BLaER1 (cell line): ENCODE results near the gene NCL.

Experiments used
- H3K27ac ChIP-seq: shearing (Covaris generic); formaldehyde crosslinking; 2 replicates; pipeline ENCODE4 v1.8.1; 2022
- H3K27me3 ChIP-seq: shearing (Covaris generic); formaldehyde crosslinking; 2 replicates; pipeline ENCODE4 v1.8.1; 2022
- H3K36me3 ChIP-seq: shearing (Covaris generic); formaldehyde crosslinking; 2 replicates; pipeline ENCODE4 v1.8.1; 2022
- H3K4me1 ChIP-seq: shearing (Covaris generic); formaldehyde crosslinking; 2 replicates; pipeline ENCODE4 v1.8.1; 2022
- H3K4me2 ChIP-seq: shearing (Covaris generic); formaldehyde crosslinking; 2 replicates; pipeline ENCODE4 v1.8.1; 2022
- H3K4me3 ChIP-seq: shearing (Covaris generic); formaldehyde crosslinking; 2 replicates; pipeline ENCODE4 v1.8.1; 2022
- H3K9ac ChIP-seq: shearing (Covaris generic); formaldehyde crosslinking; 2 replicates; pipeline ENCODE4 v1.8.1; 2022
- H3K9me3 ChIP-seq: shearing (Covaris generic); formaldehyde crosslinking; 2 replicates; pipeline ENCODE4 v1.8.1; 2022
- H4K20me1 ChIP-seq: shearing (Covaris generic); formaldehyde crosslinking; 2 replicates; pipeline ENCODE4 v1.8.1; 2022
- Cebpa-rat ChIP-seq: shearing (Covaris generic); IDR thresholded peaks from 2 replicates; pipeline ENCODE4 v1.8.1; 2022

The NCL gene

DNA sequence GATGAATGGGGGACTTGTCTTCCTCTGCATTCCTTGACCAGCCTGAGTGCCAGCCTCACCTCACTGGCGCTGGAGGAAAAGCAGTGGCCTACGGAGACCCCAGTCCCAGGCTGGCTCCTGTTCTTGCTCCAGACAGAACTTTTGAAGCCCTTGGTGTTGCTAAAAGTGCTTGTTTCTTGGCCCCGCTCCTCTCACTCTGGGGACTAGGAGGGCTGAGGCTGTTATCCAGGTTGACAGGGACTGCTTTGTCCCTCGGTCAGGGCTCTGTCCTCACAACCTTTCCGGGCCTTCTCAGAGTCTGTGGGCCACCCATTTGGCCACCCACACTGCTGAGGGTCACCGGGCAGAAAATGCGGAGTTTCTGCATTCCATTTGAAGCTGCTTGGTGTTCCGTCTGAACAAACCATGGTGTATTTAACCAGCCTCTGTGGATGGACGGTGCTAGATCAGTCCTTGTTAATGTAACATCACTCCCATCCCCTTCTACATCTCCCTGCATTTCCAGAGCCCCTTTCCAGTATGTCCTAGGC is 43.2 kb downstream of the NCL start:
- Histone ChIP-seq H3K36me3 (no peaks in the 10 kb centered on the region), H4K20me1 (no peaks in the 10 kb centered on the region), H3K27me3 (no peaks in the 10 kb centered on the region), H3K9ac (no peak overlapping the region), H3K27ac (no peak overlapping the region), H3K4me2 (no peak overlapping the region), H3K4me1 (0 out of 2 replicates have a peak, but pooled peaks cover 4% of the 10 kb centered on the region), H3K9me3 (peaks cover 6% of the 10 kb centered on the region; the same call in 1 of the 2 replicates), H3K4me3 (no peak overlapping the region)
- TF ChIP-seq Cebpa-rat: no peak

DNA sequence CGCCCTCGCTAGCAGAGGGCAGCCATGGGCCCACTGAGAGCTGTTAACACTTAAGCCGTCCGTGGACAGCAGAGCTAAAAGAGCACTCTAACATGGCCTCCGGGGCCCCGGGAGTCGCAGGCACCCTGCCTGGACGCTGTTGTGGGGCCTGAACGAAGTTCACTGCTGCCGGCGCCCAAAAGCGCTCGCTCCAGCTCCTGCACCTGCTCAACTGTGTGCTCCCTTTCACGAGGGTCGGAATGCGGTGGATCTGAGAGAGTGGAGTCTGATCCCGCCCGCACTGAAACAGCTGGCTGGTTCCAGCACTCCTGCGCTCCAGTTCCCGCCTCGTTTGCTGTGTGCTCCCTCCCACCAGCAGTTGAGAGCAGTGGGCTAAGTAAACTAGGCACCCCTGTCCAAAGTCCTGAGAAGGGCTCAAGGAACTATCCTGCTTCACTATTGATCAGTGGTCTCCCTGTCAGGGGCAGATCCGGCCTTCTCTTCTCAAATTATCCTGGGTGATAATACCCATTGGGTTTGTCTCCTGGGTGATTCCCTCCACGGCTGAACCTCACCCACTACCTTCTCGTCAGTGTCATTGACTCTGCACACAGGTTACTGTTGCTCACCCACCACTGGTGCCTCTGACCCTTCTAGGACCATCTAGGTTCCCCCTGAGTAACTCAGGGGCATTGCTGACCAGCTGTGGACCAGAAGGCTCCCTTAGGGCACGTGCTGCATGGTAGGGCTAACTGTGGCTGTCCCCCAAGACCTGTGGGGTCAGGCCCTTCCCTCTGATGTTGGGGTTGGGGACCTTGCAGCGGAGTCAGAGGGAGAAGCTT is 45.3 kb downstream of the NCL start:
- no peak overlapping the region for H3K9ac ChIP-seq
- no peaks in the 10 kb centered on the region for H3K27me3 ChIP-seq
- no peak overlapping the region for H3K27ac ChIP-seq
- H3K9me3 ChIP-seq: no peaks in the 10 kb centered on the region
- H3K4me2 ChIP-seq: no peak overlapping the region
- H3K36me3 ChIP-seq: no peaks in the 10 kb centered on the region
- no peak overlapping the region for H3K4me3 ChIP-seq
- TF ChIP-seq Cebpa-rat: no peak
- H4K20me1 ChIP-seq: no peaks in the 10 kb centered on the region
- H3K4me1 ChIP-seq: peaks cover 5% of the 10 kb centered on the region; the same call in 1 of the 2 replicates

DNA sequence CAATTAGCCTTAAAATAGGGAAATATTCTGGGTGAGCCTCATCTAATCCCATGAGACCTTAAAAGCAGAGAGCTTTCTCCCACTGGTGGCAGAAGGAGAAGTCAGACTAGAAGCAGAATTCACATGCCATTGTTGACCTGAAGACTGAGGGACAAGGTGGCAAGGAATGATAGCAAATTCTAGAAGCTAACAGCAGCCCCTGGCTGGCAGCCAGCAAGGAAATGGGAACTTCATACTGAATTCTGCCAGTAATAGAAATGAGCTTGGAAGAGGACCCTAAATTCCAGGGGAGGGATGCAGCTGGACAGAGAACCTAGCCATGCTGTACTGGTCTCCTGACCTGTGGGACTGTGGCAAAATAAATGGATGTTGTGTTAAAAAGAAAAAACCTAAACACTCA is 49.3 kb downstream of the NCL start:
- no peak for TF ChIP-seq Cebpa-rat
- Histone ChIP-seq H3K9ac (no peak overlapping the region), H4K20me1 (no peaks in the 10 kb centered on the region), H3K27ac (no peak overlapping the region), H3K4me3 (no peak overlapping the region), H3K4me2 (no peak overlapping the region), H3K4me1 (peaks cover 10% of the 10 kb centered on the region; the same call in 1 of the 2 replicates), H3K9me3 (peaks cover 8% of the 10 kb centered on the region), H3K36me3 (no peaks in the 10 kb centered on the region), H3K27me3 (peaks cover 21% of the 10 kb centered on the region)

DNA sequence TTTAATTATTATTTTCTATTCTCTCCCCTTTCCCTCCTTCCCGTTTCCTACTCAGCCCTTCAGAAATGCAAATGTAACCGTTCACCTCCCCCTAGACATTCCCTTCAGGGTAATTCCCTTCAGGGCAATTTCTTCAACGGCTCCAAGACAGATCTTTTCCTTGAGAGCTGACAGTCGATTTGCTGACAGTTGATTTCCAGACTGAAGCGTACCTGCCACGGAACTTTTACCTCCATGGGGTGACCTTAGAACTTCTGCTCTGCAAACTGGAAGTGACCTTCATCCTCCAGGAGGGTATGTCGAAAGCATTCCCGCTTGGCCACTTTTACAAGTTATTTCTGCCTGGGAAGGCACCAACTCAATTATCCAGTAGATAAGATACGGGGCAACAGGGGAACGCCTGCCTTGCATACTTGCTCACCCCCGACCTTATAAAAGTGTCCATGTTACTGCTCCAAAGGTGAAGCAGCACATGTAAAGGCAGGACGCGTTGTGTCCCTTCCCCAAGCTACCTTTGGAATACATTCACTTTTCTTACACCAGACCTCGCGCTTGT is 50.3 kb downstream of the NCL start:
- TF ChIP-seq Cebpa-rat: no peak
- Histone ChIP-seq H3K36me3 (no peaks in the 10 kb centered on the region), H3K9ac (no peak overlapping the region), H3K27me3 (peaks cover 21% of the 10 kb centered on the region), H3K27ac (no peak overlapping the region), H3K4me1 (peaks cover 17% of the 10 kb centered on the region), H3K4me3 (no peak overlapping the region), H3K4me2 (no peak overlapping the region), H4K20me1 (no peaks in the 10 kb centered on the region), H3K9me3 (peaks cover 16% of the 10 kb centered on the region)

DNA sequence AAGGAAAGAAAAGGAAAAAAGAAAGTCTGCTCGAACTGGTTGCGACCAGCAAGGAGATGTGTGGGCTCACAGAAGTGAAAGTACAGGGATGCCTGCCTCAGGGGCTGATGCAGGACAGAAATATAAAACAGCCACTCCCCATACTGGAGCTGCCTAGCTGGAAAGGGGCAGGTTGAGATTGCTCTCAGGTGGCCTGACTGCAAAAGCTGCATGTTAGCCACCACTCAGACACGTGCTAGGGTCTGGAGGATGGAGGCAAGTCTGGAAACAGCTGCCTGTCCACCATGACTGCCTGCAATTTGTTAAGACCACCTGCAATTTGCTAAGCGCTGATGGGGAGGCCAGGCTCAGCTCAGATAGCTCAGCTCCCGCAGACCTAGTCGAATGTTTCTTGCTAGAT is 50.8 kb downstream of the NCL start:
- no peak for TF ChIP-seq Cebpa-rat
- H3K4me1 ChIP-seq: peaks cover 17% of the 10 kb centered on the region
- H3K4me2 ChIP-seq: no peak overlapping the region

DNA sequence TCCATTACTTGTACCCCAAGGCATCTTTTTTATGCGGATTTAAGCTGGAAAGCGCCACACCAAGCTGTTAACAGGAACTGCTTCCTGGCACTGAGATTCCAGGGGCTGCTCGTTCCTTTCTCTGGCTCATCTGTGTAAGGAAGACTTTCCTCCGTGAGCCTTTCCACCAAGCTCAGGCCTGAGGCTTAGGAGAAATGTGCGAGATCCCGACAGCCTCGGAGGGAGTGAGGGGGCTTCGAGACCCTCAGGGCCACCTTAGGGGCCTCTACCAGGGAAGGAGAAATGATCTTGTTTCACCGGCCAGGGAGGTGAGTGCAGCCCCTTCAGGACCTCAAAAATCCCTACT is 51.7 kb downstream of the NCL start:
- peak overlapping the region; percentile 69; the same call in 1 of the 2 replicates for H3K4me3 ChIP-seq
- no peaks in the 10 kb centered on the region for H3K36me3 ChIP-seq
- no peaks in the 10 kb centered on the region for H4K20me1 ChIP-seq
- H3K4me1 ChIP-seq: peaks cover 17% of the 10 kb centered on the region
- no peak overlapping the region for H3K27ac ChIP-seq
- H3K4me2 ChIP-seq: peak overlapping the region; percentile 98
- peaks cover 30% of the 10 kb centered on the region for H3K9me3 ChIP-seq
- no peak overlapping the region for H3K9ac ChIP-seq
- no peak for TF ChIP-seq Cebpa-rat
- peaks cover 21% of the 10 kb centered on the region for H3K27me3 ChIP-seq

More for the DNA sequence above, 50.8 kb downstream of the NCL start:
- Histone ChIP-seq H3K9ac (no peak overlapping the region), H3K27me3 (peaks cover 21% of the 10 kb centered on the region), H3K9me3 (peaks cover 22% of the 10 kb centered on the region), H3K4me3 (no peak overlapping the region), H3K27ac (no peak overlapping the region), H3K36me3 (no peaks in the 10 kb centered on the region), H4K20me1 (no peaks in the 10 kb centered on the region)

DNA sequence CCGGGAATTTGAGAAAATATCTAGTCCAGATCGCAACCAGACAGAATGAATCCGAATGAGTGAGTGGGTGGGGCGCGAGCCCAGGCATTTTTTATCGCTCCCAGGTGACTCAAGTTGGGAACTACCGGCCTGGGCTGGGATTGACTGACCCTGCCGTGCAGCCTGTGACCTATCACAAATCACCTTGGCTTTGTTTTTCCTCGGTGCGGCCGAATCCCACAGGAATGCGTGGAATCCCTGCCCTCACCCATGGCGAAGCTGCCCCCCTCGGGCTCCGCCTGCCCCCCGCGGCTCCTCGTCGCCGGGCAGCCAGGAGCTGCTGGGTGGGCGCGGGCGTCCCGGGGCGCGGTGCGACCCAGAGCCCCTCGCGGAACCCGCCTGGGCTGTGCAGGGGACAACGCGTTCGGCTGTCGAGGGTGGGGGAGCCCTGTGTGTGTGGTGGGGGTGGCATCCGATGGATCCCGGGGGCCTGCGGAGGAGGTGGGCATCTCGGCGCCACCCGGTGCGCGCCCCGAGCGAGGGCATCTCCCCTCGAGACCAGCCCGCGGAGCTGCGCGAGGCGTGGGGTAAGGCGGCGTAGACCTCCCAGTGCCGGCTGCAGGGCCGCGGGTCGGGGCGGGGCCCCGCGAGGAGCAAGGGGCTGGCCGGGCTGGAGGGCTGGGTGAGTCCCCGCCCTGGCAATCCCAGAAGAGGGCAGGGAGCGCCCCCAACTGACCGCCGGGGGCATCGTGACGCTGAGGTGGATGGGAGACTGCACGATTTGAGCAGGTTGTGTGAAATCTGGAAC is 52.3 kb downstream of the NCL start:
- H3K9me3 ChIP-seq: peaks cover 32% of the 10 kb centered on the region
- H3K4me3 ChIP-seq: peak overlapping the region; percentile 69
- no peaks in the 10 kb centered on the region for H3K36me3 ChIP-seq
- TF ChIP-seq Cebpa-rat: no peak
- H3K27ac ChIP-seq: no peak overlapping the region
- H3K9ac ChIP-seq: peak overlapping the region; percentile 42
- H3K4me1 ChIP-seq: peaks cover 20% of the 10 kb centered on the region
- peak overlapping the region; percentile 98 for H3K4me2 ChIP-seq
- peaks cover 21% of the 10 kb centered on the region for H3K27me3 ChIP-seq
- H4K20me1 ChIP-seq: no peaks in the 10 kb centered on the region

DNA sequence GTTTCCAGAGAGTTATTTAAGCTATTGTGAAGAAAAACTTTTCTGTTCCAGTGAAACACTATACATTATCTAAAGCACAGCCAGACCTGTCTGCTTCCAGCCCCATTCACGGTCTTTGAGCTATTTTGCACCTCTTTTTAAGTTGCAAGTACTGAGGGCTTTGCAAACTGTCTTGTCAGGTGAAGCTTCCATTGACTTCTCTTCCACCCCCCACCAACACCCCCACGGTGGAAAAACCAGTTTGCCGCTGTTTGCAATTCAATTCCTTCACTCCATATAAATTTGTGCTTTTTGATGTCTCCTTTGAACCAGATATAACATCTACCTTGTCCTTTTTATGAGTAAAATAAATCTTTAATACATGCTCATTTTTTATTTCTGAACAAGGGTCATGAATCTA is 53.0 kb downstream of the NCL start:
- no peak overlapping the region for H3K4me3 ChIP-seq
- peaks cover 28% of the 10 kb centered on the region for H3K4me1 ChIP-seq
- no peaks in the 10 kb centered on the region for H3K36me3 ChIP-seq
- H3K9me3 ChIP-seq: peaks cover 32% of the 10 kb centered on the region
- H3K4me2 ChIP-seq: no peak overlapping the region
- no peak overlapping the region for H3K9ac ChIP-seq
- no peak overlapping the region for H3K27ac ChIP-seq
- no peaks in the 10 kb centered on the region for H4K20me1 ChIP-seq
- TF ChIP-seq Cebpa-rat: no peak
- H3K27me3 ChIP-seq: peaks cover 21% of the 10 kb centered on the region

DNA sequence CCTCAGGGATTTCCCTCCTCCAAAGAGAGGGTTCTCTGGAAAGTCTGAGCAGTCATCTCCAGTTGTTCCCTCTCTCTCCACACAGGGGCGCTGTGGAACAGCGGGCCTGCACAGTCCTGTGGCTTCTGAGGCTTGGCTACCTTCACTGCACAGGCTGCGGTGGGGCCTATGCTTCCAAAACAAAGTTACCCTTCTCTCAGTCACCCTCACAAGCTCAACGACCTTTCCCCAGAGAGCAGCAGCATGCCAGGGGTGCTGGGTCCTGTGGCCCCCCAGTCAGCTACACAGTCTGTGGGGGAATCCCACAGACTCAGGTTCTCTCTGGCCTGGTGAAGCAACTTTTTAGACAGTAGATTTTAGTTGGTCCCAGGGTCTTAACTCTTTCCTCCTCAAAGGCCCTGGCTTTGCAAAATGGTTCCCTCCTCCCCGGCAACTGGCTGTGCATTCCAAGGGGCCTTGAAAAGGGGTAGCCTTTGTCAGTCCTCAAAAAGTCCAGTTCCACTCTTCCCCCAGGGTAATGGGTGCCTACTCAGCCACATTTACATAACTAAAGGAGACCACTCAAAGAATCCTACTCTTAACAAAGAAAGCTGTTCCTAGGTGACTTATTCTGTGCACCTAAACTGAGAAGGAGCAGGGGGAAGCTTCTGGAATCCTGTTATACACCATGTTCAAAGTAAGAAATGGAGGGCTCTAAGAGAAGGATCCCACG is 53.8 kb downstream of the NCL start:
- Histone ChIP-seq H3K4me1 (peaks cover 36% of the 10 kb centered on the region), H4K20me1 (no peaks in the 10 kb centered on the region), H3K27ac (no peak overlapping the region), H3K9ac (no peak overlapping the region), H3K4me3 (no peak overlapping the region), H3K27me3 (peaks cover 21% of the 10 kb centered on the region), H3K9me3 (peaks cover 32% of the 10 kb centered on the region), H3K4me2 (no peak overlapping the region), H3K36me3 (no peaks in the 10 kb centered on the region)
- TF ChIP-seq Cebpa-rat: no peak
